Neural cell (in vitro differentiated cells): ENCODE measurements around the gene GEMIN4. TPM values are rescaled to one million over a fixed set of nuclear protein-coding genes. Genes with fewer than 3 reads are reported as not detected.

Source experiments
- H2AFZ ChIP-seq: fragments of 200-600, 300-800 bp; sonication (generic), shearing (Covaris generic); 2 replicates; pipeline ENCODE4 v1.6.0; 2014; ENCODE audit warnings: low read depth, mild to moderate bottlenecking, antibody characterized with exemption, low read length, moderate library complexity
- H3F3A ChIP-seq: fragments of 200-600 bp; shearing (Covaris generic); 2 replicates; pipeline ENCODE4 v1.6.1; 2016; ENCODE audit warnings: mild to moderate bottlenecking, moderate library complexity, mixed read lengths, antibody characterized with exemption, low read length; ENCODE audit not compliant: insufficient read depth, poor library complexity, severe bottlenecking
- H3K27ac ChIP-seq: fragments of 200-600, 300-800 bp; sonication (generic), shearing (Covaris generic); 2 replicates; pipeline ENCODE4 v1.5.1; 2014; ENCODE audit warnings: mild to moderate bottlenecking, low read length, moderate library complexity
- H3K27me3 ChIP-seq: fragments of 300-800, 200-600 bp; sonication (generic), shearing (Covaris generic); 2 replicates; pipeline ENCODE4 v1.6.0; 2014; ENCODE audit warnings: mild to moderate bottlenecking, low read depth, low read length, moderate library complexity; ENCODE audit not compliant: insufficient read depth
- H3K36me3 ChIP-seq: fragments of 300-800, 200-600 bp; sonication (generic), shearing (Covaris generic); 2 replicates; pipeline ENCODE4 v1.5.1; 2014; ENCODE audit warnings: mild to moderate bottlenecking, antibody characterized with exemption, low read length, moderate library complexity; ENCODE audit not compliant: insufficient read depth
- H3K4me2 ChIP-seq: fragments of 300-800, 200-600 bp; sonication (generic), shearing (Covaris generic); 2 replicates; pipeline ENCODE4 v1.6.0; 2014; ENCODE audit warnings: mild to moderate bottlenecking, low read length
- H3K4me3 ChIP-seq: fragments of 300-800, 200-600 bp; sonication (generic), shearing (Covaris generic); 2 replicates; pipeline ENCODE4 v1.5.1; 2014; ENCODE audit warnings: mild to moderate bottlenecking, low read length, moderate library complexity
- H3K79me2 ChIP-seq: fragments of 200-600 bp; shearing (Covaris generic); replicated peaks from 2 replicates; pipeline ENCODE4 v1.6.0; 2014; ENCODE audit warnings: mild to moderate bottlenecking, low read length, moderate library complexity; ENCODE audit not compliant: insufficient read depth
- H3K9ac ChIP-seq: fragments of 300-800, 200-600 bp; sonication (generic), shearing (Covaris generic); 2 replicates; pipeline ENCODE4 v1.6.1; 2016; ENCODE audit warnings: mild to moderate bottlenecking, low read length, mixed read lengths
- H3K9me2 ChIP-seq: fragments of 200-600 bp; shearing (Covaris generic); 2 replicates; pipeline ENCODE4 v1.6.1; 2016; ENCODE audit warnings: mild to moderate bottlenecking, low read length, mixed read lengths; ENCODE audit not compliant: insufficient read depth
- H3K9me3 ChIP-seq: fragments of 200-600, 300-800 bp; sonication (generic), shearing (Covaris generic); 2 replicates; pipeline ENCODE4 v1.6.1; 2016; ENCODE audit warnings: mild to moderate bottlenecking, mixed run types, low read length, moderate library complexity, mixed read lengths
- H4K20me1 ChIP-seq: fragments of 200-600 bp; shearing (Covaris generic); 2 replicates; pipeline ENCODE4 v1.6.1; 2016; ENCODE audit warnings: mild to moderate bottlenecking, mixed run types; ENCODE audit not compliant: insufficient read depth
- CTCF ChIP-seq: fragments of 450-650 bp; IDR thresholded peaks from 2 replicates; pipeline ENCODE4 v1.5.1; 2014; ENCODE audit warnings: antibody characterized with exemption, mild to moderate bottlenecking, moderate library complexity; ENCODE audit not compliant: poor library complexity, severe bottlenecking
- EP300 ChIP-seq: fragments of 450-650 bp; conservative IDR thresholded peaks from 2 replicates; pipeline ENCODE4 v1.6.1; 2014; ENCODE audit warnings: antibody characterized with exemption, mild to moderate bottlenecking, moderate library complexity; ENCODE audit not compliant: poor library complexity, severe bottlenecking
- EZH2 ChIP-seq: fragments of 200-600, 300-800 bp; shearing (Covaris generic), sonication (generic); IDR thresholded peaks from 2 replicates; pipeline ENCODE4 v1.6.1; 2014; ENCODE audit warnings: antibody characterized with exemption, low read length, borderline replicate concordance, mild to moderate bottlenecking; ENCODE audit not compliant: insufficient read depth, poor library complexity, severe bottlenecking
- MXI1 ChIP-seq: fragments of 450-650 bp; conservative IDR thresholded peaks from 2 replicates; pipeline ENCODE4 v1.6.1; 2014; ENCODE audit warnings: antibody characterized with exemption, mild to moderate bottlenecking; ENCODE audit not compliant: poor library complexity, severe bottlenecking
- POLR2AphosphoS5 ChIP-seq: IDR thresholded peaks from 2 replicates; pipeline ENCODE4 v1.6.1; 2012
- RAD21 ChIP-seq: fragments of 450-650 bp; conservative IDR thresholded peaks from 2 replicates; pipeline ENCODE4 v1.6.1; 2014; ENCODE audit warnings: antibody characterized with exemption, mild to moderate bottlenecking, moderate library complexity
- REST ChIP-seq: IDR thresholded peaks from 2 replicates; pipeline ENCODE4 v1.6.1; 2012; ENCODE audit warnings: borderline replicate concordance
- SMC3 ChIP-seq: fragments of 450-650 bp; conservative IDR thresholded peaks from 2 replicates; pipeline ENCODE4 v1.6.1; 2014; ENCODE audit warnings: antibody characterized with exemption, mild to moderate bottlenecking, moderate library complexity; ENCODE audit not compliant: poor library complexity
- TAF1 ChIP-seq: IDR thresholded peaks from 2 replicates; pipeline ENCODE4 v1.6.1; 2012; ENCODE audit warnings: low read depth
- polyA plus RNA-seq: library from polyadenylated mRNA; depleted of rRNA; stranded (reverse); fragments of >200 nt; gene quantifications from 2 replicates; pipeline ENCODE4 v1.2.3, GENCODE V29; 2014

Gene GEMIN4
- polyA plus RNA-seq, 1 donor from 2014 or later: 4.5 TPM

- H3K4me3 ChIP-seq: no peak overlapping the region
- H3K36me3 ChIP-seq: no peaks in the 10 kb centered on the region
- H3K9ac ChIP-seq: no peak overlapping the region
- no peak overlapping the region for H3K4me2 ChIP-seq
- no peaks in the 10 kb centered on the region for H3F3A ChIP-seq
- H3K27me3 ChIP-seq: no peaks in the 10 kb centered on the region
- H3K79me2 ChIP-seq: no peaks in the 10 kb centered on the region
- no peak for TF ChIP-seq CTCF
- no peak for TF ChIP-seq EZH2
- TF ChIP-seq REST: no peak
- no peak for TF ChIP-seq RAD21
- TF ChIP-seq MXI1: no peak
- no peak for TF ChIP-seq POLR2AphosphoS5
- no peak for TF ChIP-seq EP300
- TF ChIP-seq SMC3: no peak
- no peak for TF ChIP-seq TAF1
- H2AFZ ChIP-seq: no peak overlapping the region
- no peaks in the 10 kb centered on the region for H3K9me2 ChIP-seq
- no peaks in the 10 kb centered on the region for H4K20me1 ChIP-seq
- H3K27ac ChIP-seq: no peak overlapping the region
- H3K9me3 ChIP-seq: no peaks in the 10 kb centered on the region
These were observed 48.6 kb upstream of the GEMIN4 start for GRCh38 chr17:800446-801242.

- Histone ChIP-seq H3K9me2 (no peaks in the 10 kb centered on the region), H3K4me3 (no peak overlapping the region), H3K9me3 (no peaks in the 10 kb centered on the region), H3K27ac (no peak overlapping the region), H3K9ac (no peak overlapping the region), H2AFZ (no peak overlapping the region), H4K20me1 (no peaks in the 10 kb centered on the region), H3K27me3 (no peaks in the 10 kb centered on the region), H3F3A (no peaks in the 10 kb centered on the region), H3K79me2 (no peaks in the 10 kb centered on the region), H3K36me3 (no peaks in the 10 kb centered on the region), H3K4me2 (no peak overlapping the region)
- TF ChIP-seq RAD21: no peak
- no peak for TF ChIP-seq SMC3
These were observed 47.2 kb upstream of the GEMIN4 start for GRCh38 chr17:799261-799660.
